HG02588 (cell line): Measurements from ENCODE around the gene COPA.
"Not testable (repeated sequence)": the region's sequence is repeated elsewhere in the genome, so short reads cannot be mapped to it uniquely, and the experiment has no call there.

Source experiments
- ATAC-seq: cut with Tn5 transposase; IDR thresholded peaks from one replicate; pipeline ENCODE4 v1.9.1; 2021; ENCODE audit warnings: mild to moderate bottlenecking, moderate library complexity; ENCODE audit not compliant: unreplicated experiment

Gene COPA

GRCh38 chr1:160330119-160330518 lies 12.9 kb downstream of the COPA start:
- ATAC-seq = no peak

- ATAC-seq = no peak
These were observed 14.9 kb downstream of the COPA start for GRCh38 chr1:160328184-160328583.

- no peak for ATAC-seq
These were observed 16.6 kb downstream of the COPA start for GRCh38 chr1:160326418-160326817.

- ATAC-seq = no peak
These were observed 17.8 kb downstream of the COPA start for GRCh38 chr1:160325252-160325651.

GRCh38 chr1:160322831-160323230 lies 20.2 kb downstream of the COPA start:
- no peak for ATAC-seq

- ATAC-seq = no peak
These were observed 27.7 kb downstream of the COPA start for GRCh38 chr1:160315359-160315758.

- no peak for ATAC-seq
These were observed 33.5 kb downstream of the COPA start for GRCh38 chr1:160309571-160309970.

GRCh38 chr1:160309185-160309557 lies 33.9 kb downstream of the COPA start:
- no peak for ATAC-seq

- ATAC-seq = no peak
These were observed 34.4 kb downstream of the COPA start for GRCh38 chr1:160308451-160309184.

GRCh38 chr1:160307118-160307791 lies 35.8 kb downstream of the COPA start:
- ATAC-seq = no peak

GRCh38 chr1:160300173-160300572 lies 42.9 kb downstream of the COPA start:
- ATAC-seq = no peak

GRCh38 chr1:160296036-160296435 lies 47.0 kb downstream of the COPA start:
- no peak for ATAC-seq

- ATAC-seq = no peak
These were observed 49.8 kb downstream of the COPA start for GRCh38 chr1:160293020-160293968.

- peak; percentile 55 for ATAC-seq
These were observed 51.5 kb downstream of the COPA start for GRCh38 chr1:160291248-160292220.

GRCh38 chr1:160287769-160288168 lies 55.3 kb downstream of the COPA start:
- ATAC-seq = not testable (repeated sequence)

- no peak for ATAC-seq
These were observed 57.5 kb downstream of the COPA start for GRCh38 chr1:160285506-160285905.

- peak; percentile 97 for ATAC-seq
These were observed 58.2 kb downstream of the COPA start, which contains the start of gene PEX19 for GRCh38 chr1:160284782-160285344. Gene PEX19 (minus strand): TSS chr1:160285133. CDS start chr1:160285124, 9 bp downstream.

- ATAC-seq = peak; percentile 19
These were observed 58.7 kb downstream of the COPA start for GRCh38 chr1:160284220-160284781.

- ATAC-seq = no peak
These were observed 60.2 kb downstream of the COPA start for GRCh38 chr1:160282807-160283206.
